Left lobe of liver (tissue), 2 donors: Measurements from ENCODE around the gene ZNF302. TPM values are rescaled to one million over a fixed set of nuclear protein-coding genes. Genes with fewer than 3 reads are reported as not detected.
"Not testable (repeated sequence)": the region's sequence is repeated elsewhere in the genome, so short reads cannot be mapped to it uniquely, and the experiment has no call there.

Experiments
- ATAC-seq: fragments of 200-7000 bp; cut with Tn5 transposase; one replicate; pipeline ENCODE4 v1.9.1; 2020; ENCODE audit warnings: mild to moderate bottlenecking, moderate library complexity
- DNase-seq: peaks from one replicate; pipeline ENCODE4 v3.0.0-alpha.2; 2020; ENCODE audit warnings: low spot score
- total RNA-seq: library from RNA; stranded (reverse); gene quantifications from one replicate; pipeline ENCODE4 v1.2.1, GENCODE V29; 2021
- donor health status: DM: no; HTN: no; CAD: no; lungs with moderate emphysema.
- donor health status: DM: no; HTN: yes; CAD: no.

ZNF302 gene
- total RNA-seq, 1 donor from 2014 or later: 13.9 TPM

DNA sequence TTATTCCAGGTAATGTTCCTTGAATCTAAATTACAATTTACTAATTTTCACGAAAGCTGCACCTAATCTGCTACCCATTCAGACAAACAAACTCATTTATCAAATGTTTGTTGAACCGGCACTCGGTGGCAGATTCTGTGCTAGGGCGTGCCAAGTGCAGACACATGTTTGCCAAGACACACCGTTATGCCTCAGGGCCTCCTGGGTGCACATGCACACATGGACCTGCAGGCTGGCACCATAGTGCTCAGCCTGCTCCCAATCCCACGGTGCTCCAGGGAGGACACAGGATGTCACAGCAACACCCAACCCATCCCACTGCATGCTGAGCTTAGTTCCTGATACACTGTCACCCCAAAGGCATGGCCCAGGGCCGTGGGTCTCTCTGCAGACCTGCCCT is 8.2 kb upstream of the ZNF302 start:
- DNase-seq (peak; percentile 72), ATAC-seq (peak; percentile 76)

DNA sequence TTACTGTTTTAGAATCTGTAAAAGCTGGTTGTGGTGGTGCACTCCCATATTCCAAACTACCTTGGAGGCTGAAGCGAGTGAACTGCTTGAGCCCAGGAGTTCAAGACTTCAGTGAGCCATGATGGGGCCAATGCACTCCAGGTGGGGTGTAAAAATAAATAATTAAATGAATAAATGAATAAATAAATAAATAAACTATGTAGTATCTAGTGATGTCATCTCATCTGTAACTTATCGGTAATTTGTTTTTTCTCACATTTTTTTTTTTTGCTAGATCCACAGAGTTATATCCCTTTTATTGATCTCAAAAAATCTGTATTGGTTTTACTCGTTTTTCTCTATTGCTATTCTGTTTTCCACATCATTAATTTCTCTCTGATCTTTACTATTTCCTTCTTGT is 5.5 kb upstream of the ZNF302 start:
- ATAC-seq (no peak), DNase-seq (no peak)

DNA sequence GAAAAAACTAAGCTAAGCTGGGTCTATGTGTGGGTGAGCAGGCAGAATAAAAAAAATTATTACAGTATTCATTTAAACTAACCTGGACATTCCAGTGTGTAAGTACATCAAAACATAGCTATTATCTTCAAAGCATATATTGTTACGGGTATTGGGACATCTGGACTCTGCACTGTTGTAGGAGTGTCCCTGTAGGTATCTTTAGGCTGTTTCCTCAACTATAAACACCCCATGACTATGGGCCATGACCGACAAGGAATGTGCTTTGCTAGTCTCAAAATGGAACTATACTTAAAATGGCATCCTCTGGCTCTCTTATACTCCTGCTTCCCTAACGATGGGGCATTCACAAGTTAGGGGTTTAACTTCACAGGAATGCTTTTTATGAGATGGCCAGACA is 3.9 kb upstream of the ZNF302 start:
- no peak for ATAC-seq
- DNase-seq: no peak

GRCh38 chr19:34675250-34675649 is 2.2 kb upstream of the ZNF302 start:
- ATAC-seq (no peak), DNase-seq (no peak)

DNA sequence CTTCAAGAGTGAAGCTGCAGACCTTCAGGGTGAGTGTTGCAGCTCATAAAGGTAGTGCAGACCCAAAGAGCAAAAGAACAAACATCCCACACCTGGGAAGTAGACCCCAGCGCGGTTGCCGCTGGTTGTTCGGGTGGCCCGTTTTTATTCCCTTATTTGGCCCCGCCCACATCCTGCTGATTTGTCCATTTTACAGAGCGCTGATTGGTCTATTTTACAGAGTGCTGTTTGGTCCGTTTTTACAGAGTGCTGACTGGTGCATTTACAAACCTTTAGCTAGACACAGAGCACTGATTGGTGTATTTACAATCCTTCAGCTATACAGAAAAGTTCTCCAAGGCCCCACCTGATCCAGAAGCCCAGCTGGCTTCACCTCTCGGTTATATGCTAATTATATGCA is 1.6 kb upstream of the ZNF302 start:
- DNase-seq (no peak), ATAC-seq (no peak)

GRCh38 chr19:34676697-34677385 is 637 bp upstream of the ZNF302 start, which contains the start of gene SCGB2B2:
TSS of gene SCGB2B2 (minus strand) at chr19:34677159. CDS start at chr19:34594563, 82,596 bp downstream.
- ATAC-seq (peak; percentile 78), DNase-seq (no peak)

DNA sequence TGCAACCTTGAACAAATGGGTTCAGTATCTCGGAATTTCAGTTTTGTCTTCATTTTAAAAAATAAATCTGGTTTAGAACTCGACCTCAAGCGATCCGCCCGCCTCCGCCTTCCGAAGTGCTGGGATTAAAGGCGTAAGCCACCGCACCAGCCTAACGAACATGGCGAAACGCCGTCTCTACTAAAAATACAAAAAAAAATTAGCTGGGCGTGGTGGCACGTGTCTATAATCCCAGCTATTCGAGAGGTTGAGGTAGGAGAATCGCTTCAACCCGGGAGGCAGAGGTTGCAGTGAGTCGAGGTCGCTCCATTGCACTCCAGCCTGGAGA is 571 bp downstream of the ZNF302 start:
- peak; percentile 0 for ATAC-seq
- DNase-seq: no peak

- DNase-seq: no peak
- no peak for ATAC-seq
Measured at GRCh38 chr19:34678421-34678820, 943 bp downstream of the ZNF302 start.

- DNase-seq: no peak
- ATAC-seq: no peak
Measured at GRCh38 chr19:34681478-34681877, 4.0 kb downstream of the ZNF302 start.

GRCh38 chr19:34685266-34685665 is 7.8 kb downstream of the ZNF302 start:
- ATAC-seq, DNase-seq: not testable (repeated sequence)

- DNase-seq (no peak), ATAC-seq (no peak)
Measured at GRCh38 chr19:34686455-34686854, 9.0 kb downstream of the ZNF302 start.

DNA sequence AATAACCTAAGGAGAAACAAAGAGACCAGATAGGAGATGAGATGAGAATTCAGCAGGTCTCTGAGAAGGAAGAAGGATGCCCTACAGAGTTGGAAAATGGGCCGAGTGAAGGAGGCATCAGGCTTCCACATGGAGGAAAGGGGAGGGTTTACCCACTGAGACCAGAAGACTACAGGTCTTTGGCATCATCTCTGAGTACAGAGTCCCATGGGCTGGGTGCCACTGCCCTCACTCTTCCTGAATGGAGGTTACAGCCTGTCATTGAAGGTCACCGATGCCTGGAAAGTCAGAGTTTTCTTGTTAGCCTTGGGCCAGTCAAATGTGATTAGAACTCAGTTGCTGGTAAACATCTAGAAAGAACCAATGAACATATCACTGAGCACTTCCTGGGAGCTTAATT is 9.9 kb downstream of the ZNF302 start:
- no peak for DNase-seq
- ATAC-seq: peak; percentile 85

DNA sequence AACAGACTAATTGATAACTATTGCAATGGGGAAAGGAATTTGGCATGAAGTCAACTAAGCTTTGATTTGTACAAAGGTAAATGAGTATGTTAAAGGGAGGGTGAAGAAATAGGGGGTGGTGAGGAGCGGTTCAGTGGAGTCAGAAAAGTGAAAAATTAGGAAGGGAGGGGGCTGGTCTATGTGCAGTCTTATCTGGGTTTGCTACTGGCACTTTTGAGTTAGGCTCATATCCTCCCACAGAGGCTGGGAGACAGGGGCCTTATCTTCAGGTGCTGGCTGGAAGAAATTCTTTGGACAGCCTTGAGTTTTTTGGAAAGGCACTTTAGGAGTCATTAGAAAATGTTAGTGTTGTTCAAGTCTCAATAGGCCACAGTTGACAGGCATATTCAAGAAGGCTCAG is 11.1 kb downstream of the ZNF302 start:
- DNase-seq: no peak
- ATAC-seq: no peak

- DNase-seq: no peak
- ATAC-seq: no peak
Measured at GRCh38 chr19:34690372-34690771, 12.9 kb downstream of the ZNF302 start.

GRCh38 chr19:34692549-34692948 is 15.1 kb downstream of the ZNF302 start:
- ATAC-seq (no peak), DNase-seq (no peak)

DNA sequence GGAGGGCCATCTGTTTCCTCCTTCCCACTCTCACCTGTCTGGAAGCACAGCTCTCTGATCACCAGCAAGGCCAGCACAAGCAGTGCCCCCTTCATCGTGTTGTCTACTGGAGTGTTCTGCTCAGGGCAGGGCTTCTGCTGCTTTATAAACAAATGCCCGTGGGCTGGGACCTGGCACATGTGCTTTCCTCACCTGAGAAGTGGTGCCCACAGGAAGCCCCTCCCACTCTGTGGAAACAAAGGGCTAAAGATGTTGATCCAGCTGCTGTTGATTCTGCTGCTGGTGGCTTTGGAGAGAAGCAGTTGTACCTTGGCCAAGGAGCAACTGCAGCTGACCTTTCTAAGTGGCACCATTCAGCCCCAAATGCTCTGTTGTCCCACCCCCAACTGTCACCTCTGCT is 30.2 kb downstream of the ZNF302 start:
- ATAC-seq (no peak), DNase-seq (no peak)

- ATAC-seq (no peak), DNase-seq (no peak)
Measured at GRCh38 chr19:34711890-34712289, 34.4 kb downstream of the ZNF302 start.

GRCh38 chr19:34712395-34713261 is 35.1 kb downstream of the ZNF302 start:
- ATAC-seq: peak; percentile 99
- DNase-seq: peak; percentile 64

GRCh38 chr19:34713262-34713637 is 35.8 kb downstream of the ZNF302 start:
- DNase-seq: no peak
- ATAC-seq: no peak

DNA sequence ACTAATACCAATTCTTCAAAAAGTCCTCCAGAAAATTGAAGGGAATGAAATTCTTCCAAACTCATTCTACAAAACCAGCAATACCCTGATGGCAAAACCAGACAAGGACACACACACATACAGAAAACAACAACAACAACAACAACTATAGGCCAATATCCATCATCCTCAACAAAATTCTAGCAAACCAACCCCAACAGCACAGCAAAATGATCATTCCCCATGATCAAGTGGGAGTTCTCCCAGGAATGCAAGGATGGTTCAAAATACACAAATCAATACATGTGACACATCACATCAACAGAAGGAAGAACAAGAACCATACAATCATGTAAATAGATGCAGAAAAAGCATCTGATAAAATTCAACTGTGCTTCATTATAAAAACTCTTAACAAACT is 37.9 kb downstream of the ZNF302 start:
- no peak for ATAC-seq
- no peak for DNase-seq

DNA sequence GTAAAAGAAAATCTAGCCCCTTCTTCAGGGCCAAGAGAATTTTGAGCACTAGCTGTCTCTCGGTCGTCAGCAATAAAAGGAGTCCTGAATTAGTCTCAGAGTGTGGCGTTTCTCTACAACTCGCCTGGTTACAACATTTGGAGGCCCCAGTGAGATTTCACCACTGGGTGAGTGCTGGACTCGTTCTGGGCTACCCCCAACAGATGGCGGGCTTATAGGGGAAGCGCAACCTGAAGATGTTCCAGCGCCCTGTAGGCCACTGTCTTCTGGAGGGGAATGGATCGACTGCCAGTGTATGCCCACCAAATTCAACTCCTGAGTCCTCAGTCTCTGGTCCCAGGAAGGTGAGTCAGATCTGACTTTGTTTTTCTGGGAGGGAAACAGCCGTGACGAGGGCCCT is 44.9 kb downstream of the ZNF302 start:
- DNase-seq: no peak
- no peak for ATAC-seq

GRCh38 chr19:34725400-34725799 is 47.9 kb downstream of the ZNF302 start:
- ATAC-seq (no peak), DNase-seq (no peak)
